CD14-positive monocyte (primary cell): ENCODE measurements around the gene KRT76. TPM values are rescaled to one million over a fixed set of nuclear protein-coding genes. Genes with fewer than 3 reads are reported as not detected.

Experiments
- DNase-seq, 3 donors: peaks; one replicate each; pipeline ENCODE4 v3.0.0-alpha.2; 2011 to 2022
- H2AFZ ChIP-seq: 2 replicates; pipeline ENCODE4 v1.6.0; 2012; ENCODE audit warnings: mild to moderate bottlenecking, low read depth, low read length, inconsistent platforms; ENCODE audit not compliant: insufficient read depth, poor library complexity, severe bottlenecking
- H3K27ac ChIP-seq, 2 donors: 1 replicate in 1 of 2; 2 replicates in 1 of 2; pipeline ENCODE4 v1.5.1; 2012 to 2013; ENCODE audit warnings: low read length in 2 of 2, control low read depth in 1 of 2, inconsistent platforms in 1 of 2, low read depth in 1 of 2, mild to moderate bottlenecking in 1 of 2
- H3K27me3 ChIP-seq, 2 donors: one replicate each; pipeline versions ENCODE4 v1.6.0 to v1.6.1; 2011 to 2013; ENCODE audit warnings: low read length in 2 of 2; ENCODE audit not compliant: control insufficient read depth in 2 of 2, insufficient read depth in 2 of 2
- H3K36me3 ChIP-seq, 2 donors: replicated peaks in 1 of 2; 1 replicate in 1 of 2; 2 replicates in 1 of 2; pipeline versions ENCODE4 v1.5.1 to v1.6.1; 2012 to 2013; ENCODE audit warnings: low read length in 2 of 2, control low read depth in 1 of 2, inconsistent platforms in 1 of 2, mild to moderate bottlenecking in 1 of 2; ENCODE audit not compliant: insufficient read depth in 2 of 2, control insufficient read depth in 1 of 2
- H3K4me1 ChIP-seq, 2 donors: 1 replicate in 1 of 2; 2 replicates in 1 of 2; pipeline versions ENCODE4 v1.5.1 to v1.6.1; 2012 to 2013; ENCODE audit warnings: low read length in 2 of 2, control low read depth in 1 of 2, inconsistent platforms in 1 of 2, mild to moderate bottlenecking in 1 of 2, moderate library complexity in 1 of 2; ENCODE audit not compliant: insufficient read depth in 2 of 2, control insufficient read depth in 1 of 2
- H3K4me2 ChIP-seq: replicated peaks from 2 replicates; pipeline ENCODE3; 2012; ENCODE audit warnings: low read length, moderate library complexity, mild to moderate bottlenecking; ENCODE audit not compliant: poor library complexity, severe bottlenecking; ENCODE audit errors: extremely low read depth
- H3K4me3 ChIP-seq, 3 experiments: fragments of 200-600 bp in 1 of 3; sonication (generic) in 1 of 3; replicated peaks in 1 of 3; 1 replicate in 2 of 3; 2 replicates in 1 of 3; pipeline ENCODE4 v1.5.1; 2011 to 2013; ENCODE audit warnings: low read length in 3 of 3, mild to moderate bottlenecking in 3 of 3, control low read depth in 2 of 3, low read depth in 2 of 3, inconsistent platforms in 1 of 3, moderate library complexity in 1 of 3
- H3K79me2 ChIP-seq: 2 replicates; pipeline ENCODE4 v1.6.0; 2012; ENCODE audit warnings: mild to moderate bottlenecking, control low read depth, inconsistent platforms, low read length, moderate library complexity; ENCODE audit not compliant: insufficient read depth
- H3K9ac ChIP-seq: 2 replicates; pipeline ENCODE4 v1.6.0; 2017; ENCODE audit warnings: low read length, mild to moderate bottlenecking; ENCODE audit not compliant: insufficient read depth, poor library complexity, severe bottlenecking
- H3K9me3 ChIP-seq, 2 donors: replicated peaks in 1 of 2; 1 replicate in 1 of 2; 2 replicates in 1 of 2; pipeline versions ENCODE4 v1.5.1 to v1.6.1; 2012 to 2013; ENCODE audit warnings: low read length in 2 of 2, control low read depth in 1 of 2; ENCODE audit not compliant: control insufficient read depth in 1 of 2, insufficient read depth in 1 of 2
- H4K20me1 ChIP-seq: 2 replicates; pipeline ENCODE4 v1.6.0; 2012; ENCODE audit warnings: mild to moderate bottlenecking, low read length, control low read depth, moderate library complexity; ENCODE audit not compliant: insufficient read depth
- H3K27ac Mint-ChIP-seq, 7 donors: one replicate each; pipeline ENCODE4 v1.8.0; 2020; ENCODE audit warnings: mild to moderate bottlenecking in 7 of 7, mixed read lengths in 7 of 7, moderate library complexity in 6 of 7, inconsistent platforms in 2 of 7
- H3K27me3 Mint-ChIP-seq, 3 donors: one replicate each; pipeline ENCODE4 v1.8.0; 2021 to 2022; ENCODE audit warnings: low read depth in 3 of 3, mild to moderate bottlenecking in 3 of 3, mixed read lengths in 3 of 3, moderate library complexity in 3 of 3, inconsistent platforms in 1 of 3
- H3K36me3 Mint-ChIP-seq, 2 donors: one replicate each; pipeline ENCODE4 v1.8.0; 2020; ENCODE audit warnings: mixed read lengths in 2 of 2, inconsistent platforms in 1 of 2, mild to moderate bottlenecking in 1 of 2
- H3K4me1 Mint-ChIP-seq: one replicate; pipeline ENCODE4 v1.8.0; 2020; ENCODE audit warnings: mild to moderate bottlenecking, mixed read lengths
- H3K4me3 Mint-ChIP-seq, 2 donors: one replicate each; pipeline ENCODE4 v1.8.0; 2020; ENCODE audit warnings: mild to moderate bottlenecking in 2 of 2, mixed read lengths in 2 of 2, moderate library complexity in 1 of 2
- H3K9me3 Mint-ChIP-seq, 7 donors: one replicate each; pipeline ENCODE4 v1.8.0; 2020 to 2022; ENCODE audit warnings: mixed read lengths in 7 of 7, mild to moderate bottlenecking in 6 of 7, moderate library complexity in 6 of 7, inconsistent platforms in 2 of 7
- WGBS: methylation state at CpG from one replicate; pipeline ENCODE4 v1.1.5; 2013; ENCODE audit warnings: missing lambda C conversion rate; ENCODE audit not compliant: insufficient coverage; 5-methylcytosine and 5-hydroxymethylcytosine counted together
- intact Hi-C, 2 donors: fragments of 100-400 bp; cut with micrococcal nuclease; formaldehyde crosslinking; loops; one replicate each; pipeline versions ENCODE4 v1.15.0 to v1.15.1; 2023
- polyA plus RNA-seq, 3 donors: library from polyadenylated mRNA; depleted of rRNA in 1 of 3; unstranded in 2 of 3; stranded (reverse) in 1 of 3; fragments of 300-500 nt in 2 of 3; fragments of >200 nt in 1 of 3; fragmentation: Illumina TruSeq in 2 of 3; gene quantifications; 1 replicate in 2 of 3; 2 replicates in 1 of 3; pipeline ENCODE4 v1.2.3, GENCODE V29; 2012 to 2021
- TF ChIP-seq, protein P1 (sequence below): fragments of 200-600 bp; IDR thresholded peaks from one replicate; pipeline ENCODE4 v1.8.0; 2022; ENCODE audit warnings: antibody characterized with exemption, mild to moderate bottlenecking

Gene KRT76
- polyA plus RNA-seq, 3 donors: not detected

GRCh38 chr12:52801773-52802172, 24.6 kb upstream of the KRT76 start:
- no peak for DNase-seq
- no peak overlapping the region for H3K4me3 Mint-ChIP-seq
- H3K27ac ChIP-seq: no peak overlapping the region

GRCh38 chr12:52800259-52800917, 23.2 kb upstream of the KRT76 start:
- Mint-ChIP-seq H3K27ac (no peak overlapping the region), H3K4me3 (no peak overlapping the region), H3K9me3 (peaks cover 0 to 2% (median 0%) of the 10 kb centered on the region in 7 donors), H3K27me3 (peaks cover 5 to 9% (median 7%) of the 10 kb centered on the region in 3 donors), H3K4me1 (no peaks in the 10 kb centered on the region), H3K36me3 (no peaks in the 10 kb centered on the region)
- intact Hi-C loops: no loop called here
- Histone ChIP-seq H3K4me3 (no peak overlapping the region), H3K36me3 (no peaks in the 10 kb centered on the region), H3K4me2 (no peak overlapping the region), H4K20me1 (no peaks in the 10 kb centered on the region), H3K4me1 (no peaks in the 10 kb centered on the region), H3K27me3 (no peaks in the 10 kb centered on the region), H3K27ac (no peak overlapping the region), H3K9ac (no peak overlapping the region), H3K9me3 (no peaks in the 10 kb centered on the region), H2AFZ (no peak overlapping the region), H3K79me2 (no peaks in the 10 kb centered on the region)
- TF ChIP-seq, protein P1, sequence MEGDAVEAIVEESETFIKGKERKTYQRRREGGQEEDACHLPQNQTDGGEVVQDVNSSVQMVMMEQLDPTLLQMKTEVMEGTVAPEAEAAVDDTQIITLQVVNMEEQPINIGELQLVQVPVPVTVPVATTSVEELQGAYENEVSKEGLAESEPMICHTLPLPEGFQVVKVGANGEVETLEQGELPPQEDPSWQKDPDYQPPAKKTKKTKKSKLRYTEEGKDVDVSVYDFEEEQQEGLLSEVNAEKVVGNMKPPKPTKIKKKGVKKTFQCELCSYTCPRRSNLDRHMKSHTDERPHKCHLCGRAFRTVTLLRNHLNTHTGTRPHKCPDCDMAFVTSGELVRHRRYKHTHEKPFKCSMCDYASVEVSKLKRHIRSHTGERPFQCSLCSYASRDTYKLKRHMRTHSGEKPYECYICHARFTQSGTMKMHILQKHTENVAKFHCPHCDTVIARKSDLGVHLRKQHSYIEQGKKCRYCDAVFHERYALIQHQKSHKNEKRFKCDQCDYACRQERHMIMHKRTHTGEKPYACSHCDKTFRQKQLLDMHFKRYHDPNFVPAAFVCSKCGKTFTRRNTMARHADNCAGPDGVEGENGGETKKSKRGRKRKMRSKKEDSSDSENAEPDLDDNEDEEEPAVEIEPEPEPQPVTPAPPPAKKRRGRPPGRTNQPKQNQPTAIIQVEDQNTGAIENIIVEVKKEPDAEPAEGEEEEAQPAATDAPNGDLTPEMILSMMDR: no peak
- WGBS: 80% methylated on average over 1 of the region's 1 CpG
- DNase-seq: no peak

More at GRCh38 chr12:52801773-52802172, 24.6 kb upstream of the KRT76 start:
- Histone ChIP-seq H3K4me2 (no peak overlapping the region), H3K9me3 (no peaks in the 10 kb centered on the region), H3K9ac (no peak overlapping the region), H4K20me1 (no peaks in the 10 kb centered on the region), H3K79me2 (no peaks in the 10 kb centered on the region), H3K36me3 (no peaks in the 10 kb centered on the region), H2AFZ (no peak overlapping the region), H3K27me3 (no peaks in the 10 kb centered on the region), H3K4me1 (no peaks in the 10 kb centered on the region), H3K4me3 (no peak overlapping the region)
- intact Hi-C loops: no loop called here
- Mint-ChIP-seq H3K4me1 (no peaks in the 10 kb centered on the region), H3K36me3 (no peaks in the 10 kb centered on the region), H3K9me3 (peaks cover 0 to 2% (median 0%) of the 10 kb centered on the region in 7 donors), H3K27me3 (peaks cover 5 to 9% (median 7%) of the 10 kb centered on the region in 3 donors), H3K27ac (no peak overlapping the region)
- 100% methylated on average over 2 of the region's 3 CpGs for WGBS
- TF ChIP-seq, protein P1: no peak
